HG03175 (cell line): Measurements from ENCODE around the gene SAT2.
"Not testable (repeated sequence)": the region's sequence is repeated elsewhere in the genome, so short reads cannot be mapped to it uniquely, and the experiment has no call there.

ENCODE experiments used
- ATAC-seq: cut with Tn5 transposase; IDR thresholded peaks from one replicate; pipeline ENCODE4 v1.9.1; 2021; ENCODE audit warnings: mild to moderate bottlenecking, moderate library complexity; ENCODE audit not compliant: unreplicated experiment

Gene SAT2

DNA sequence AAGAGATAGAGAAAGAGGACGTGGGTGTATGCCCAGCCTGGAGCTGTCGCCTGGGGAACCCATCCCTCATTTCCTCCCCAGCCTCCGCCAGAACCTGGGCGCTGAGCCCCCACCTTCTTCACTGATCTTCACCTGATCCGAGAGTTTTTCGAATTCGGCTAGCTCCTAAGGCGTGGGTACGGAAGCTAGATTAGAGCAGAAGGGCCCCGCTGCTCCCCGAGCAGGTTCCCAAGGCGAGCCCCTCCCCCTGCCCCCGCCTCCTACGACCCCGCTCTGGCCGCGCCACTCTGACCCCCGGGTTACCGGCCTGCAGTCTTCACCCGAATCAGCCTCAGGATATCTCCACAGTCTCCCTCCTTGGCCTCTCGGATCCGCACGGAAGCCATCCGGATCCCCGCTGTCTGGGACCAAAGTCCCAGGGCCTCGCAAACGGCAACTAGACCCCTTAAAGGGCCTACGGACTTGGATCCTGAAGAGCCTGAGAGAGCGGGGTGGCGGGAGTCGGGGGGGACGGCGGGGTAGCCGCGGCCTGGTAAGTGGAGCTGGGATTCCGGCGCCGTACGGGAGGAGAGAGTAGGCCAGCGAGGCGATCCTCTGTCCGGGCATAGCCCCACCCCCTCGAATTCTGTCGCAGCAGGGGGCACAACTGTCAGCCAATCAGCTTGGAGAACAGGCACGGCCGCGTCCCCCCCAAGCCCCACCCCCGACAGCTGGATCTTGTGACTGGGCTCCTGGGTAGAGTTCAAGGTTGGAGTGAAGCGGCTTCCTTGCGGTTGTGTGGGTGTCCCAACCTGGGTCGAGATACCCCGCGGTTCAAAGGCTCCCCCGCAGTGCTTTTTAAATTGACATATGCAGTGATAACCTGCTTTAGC, at the start of gene SAT2:
SAT2 (minus strand) TSS at position 572 of the 872 bp plus-strand sequence; CDS start at position 386, 186 bp downstream.
- ATAC-seq = peak; percentile 84

DNA sequence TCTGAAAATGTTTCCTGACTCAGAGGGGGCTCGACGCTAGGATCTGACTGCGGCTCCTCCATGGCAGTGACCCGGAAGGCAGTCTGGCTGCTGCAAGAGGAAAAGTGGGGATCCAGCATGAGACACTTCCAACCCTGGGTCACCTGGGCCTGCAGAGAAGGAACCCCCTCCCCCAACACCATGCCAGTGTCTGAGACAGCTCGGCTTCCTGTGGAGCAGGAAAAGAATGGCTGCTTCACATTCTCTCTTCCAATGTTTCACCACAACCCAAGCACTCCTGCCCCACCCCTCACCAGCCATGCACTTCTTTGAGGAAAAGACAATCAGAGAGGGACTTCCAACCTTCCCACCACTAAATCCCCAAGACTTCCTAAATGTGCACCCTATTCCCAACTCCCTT, 48.9 kb upstream of the SAT2 start:
- ATAC-seq = no peak

DNA sequence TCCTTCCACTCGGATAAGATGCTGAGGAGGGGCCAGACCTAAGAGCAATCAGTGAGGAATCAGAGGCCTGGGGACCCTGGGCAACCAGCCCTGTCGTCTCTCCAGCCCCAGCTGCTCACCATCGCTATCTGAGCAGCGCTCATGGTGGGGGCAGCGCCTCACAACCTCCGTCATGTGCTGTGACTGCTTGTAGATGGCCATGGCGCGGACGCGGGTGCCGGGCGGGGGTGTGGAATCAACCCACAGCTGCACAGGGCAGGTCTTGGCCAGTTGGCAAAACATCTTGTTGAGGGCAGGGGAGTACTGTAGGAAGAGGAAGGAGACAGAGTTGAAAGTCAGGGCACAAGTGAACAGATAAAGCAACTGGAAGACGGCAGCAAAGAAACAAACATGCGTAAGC, 47.3 kb upstream of the SAT2 start:
- ATAC-seq = no peak

DNA sequence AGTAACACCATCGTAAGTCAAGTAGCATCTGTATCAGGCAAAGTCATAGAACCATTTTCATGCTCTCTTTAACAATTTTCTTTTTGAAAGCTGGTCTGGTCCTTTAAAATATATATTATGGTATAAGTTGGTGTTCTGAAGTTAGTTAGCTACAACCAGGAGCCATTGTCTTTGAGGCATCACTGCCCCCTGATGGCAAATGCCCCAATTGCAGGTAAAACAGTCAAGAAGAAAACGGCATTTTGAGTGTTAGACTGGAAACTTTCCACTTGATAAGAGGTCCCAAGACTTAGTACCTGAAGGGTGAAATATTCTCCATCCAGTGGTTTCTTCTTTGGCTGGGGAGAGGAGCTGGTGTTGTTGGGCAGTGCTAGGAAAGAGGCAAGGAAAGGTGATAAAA, 45.6 kb upstream of the SAT2 start:
- ATAC-seq = no peak

DNA sequence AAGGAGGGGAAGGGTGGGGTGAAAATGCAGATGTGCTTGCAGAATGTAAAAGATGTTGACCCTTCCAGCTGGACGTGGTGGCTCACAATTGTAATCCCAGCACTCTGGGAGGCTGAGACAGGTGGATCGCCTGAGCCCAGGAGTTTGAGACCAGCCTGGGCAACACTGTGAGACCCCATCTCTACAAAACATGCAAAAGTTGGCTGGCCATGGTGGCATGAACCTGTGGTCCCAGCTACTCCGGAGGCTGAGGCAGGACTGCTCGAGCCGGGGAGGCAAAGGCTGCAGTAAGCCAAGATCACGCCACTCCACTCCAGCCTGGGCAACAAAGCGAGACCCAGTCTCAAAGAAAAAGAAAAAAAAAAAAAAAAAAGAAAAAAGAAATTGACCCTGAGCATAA, 40.9 kb upstream of the SAT2 start:
- no peak for ATAC-seq

DNA sequence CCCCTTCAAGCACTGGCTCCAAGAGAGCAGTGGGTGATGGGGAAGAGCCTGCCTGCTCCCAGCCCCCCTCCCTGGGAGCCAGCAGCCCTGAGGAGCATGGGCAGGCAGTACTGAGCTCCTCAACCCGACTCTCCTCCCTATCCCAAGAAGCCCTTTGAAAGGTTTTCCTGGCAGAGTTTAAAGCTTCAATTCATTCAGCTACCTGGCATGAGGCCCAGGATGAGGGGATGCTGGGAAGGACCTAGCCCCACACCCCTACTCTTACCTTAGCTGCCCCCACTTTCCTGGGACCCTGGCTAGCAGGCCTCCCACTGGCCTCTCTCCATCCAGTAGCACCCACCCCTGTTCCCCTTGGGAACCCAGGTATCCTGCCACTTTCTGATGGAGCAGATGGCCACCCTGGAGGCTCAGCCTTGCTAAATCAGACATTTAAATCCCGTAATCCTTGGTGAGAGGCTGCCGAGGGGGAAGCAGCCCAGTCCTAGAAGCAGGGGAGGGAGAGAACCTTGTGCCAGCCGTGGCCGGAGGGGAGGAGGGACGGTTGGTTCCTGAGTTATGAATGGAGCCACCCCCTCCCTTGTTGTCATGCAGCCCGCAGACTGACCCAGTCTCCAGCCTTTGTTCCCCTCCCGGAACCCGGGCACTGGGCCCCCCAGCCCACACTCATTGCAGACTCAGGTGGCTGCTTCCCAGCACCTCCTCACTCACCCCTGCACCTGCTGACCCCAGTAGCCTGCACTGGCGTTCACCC, 40.2 kb upstream of the SAT2 start:
- no peak for ATAC-seq

DNA sequence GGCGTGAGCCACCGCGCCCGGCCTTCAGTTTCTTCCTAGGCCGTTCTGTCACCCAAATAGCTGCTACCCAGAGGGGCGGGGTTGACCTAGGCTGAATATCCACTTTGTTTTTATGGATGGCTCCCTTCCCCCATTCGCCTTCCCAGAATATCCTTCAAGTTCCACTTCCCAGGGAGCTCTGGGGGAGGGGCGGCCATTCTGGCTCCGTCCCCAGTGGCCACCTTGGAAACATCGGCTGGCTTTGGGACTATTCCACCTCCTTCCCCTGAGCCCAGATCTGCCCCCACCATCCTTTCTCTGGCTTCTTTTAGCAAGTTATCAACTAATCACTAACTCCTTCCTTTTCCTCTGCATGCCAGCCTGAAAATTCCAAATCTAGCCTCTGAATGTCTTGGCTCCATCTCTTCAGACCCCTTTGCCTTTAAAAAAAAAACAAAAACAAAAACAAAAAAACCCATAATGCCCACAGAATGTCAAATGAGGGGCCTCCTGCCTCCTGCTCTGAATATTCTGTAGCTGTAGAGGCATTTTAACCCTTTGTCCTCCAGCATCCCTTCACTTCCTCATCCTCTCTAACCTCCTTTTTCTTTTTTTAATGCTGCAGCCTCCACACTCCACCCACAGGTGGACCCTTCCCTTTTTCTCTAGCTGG, 29.5 kb upstream of the SAT2 start:
- no peak for ATAC-seq

DNA sequence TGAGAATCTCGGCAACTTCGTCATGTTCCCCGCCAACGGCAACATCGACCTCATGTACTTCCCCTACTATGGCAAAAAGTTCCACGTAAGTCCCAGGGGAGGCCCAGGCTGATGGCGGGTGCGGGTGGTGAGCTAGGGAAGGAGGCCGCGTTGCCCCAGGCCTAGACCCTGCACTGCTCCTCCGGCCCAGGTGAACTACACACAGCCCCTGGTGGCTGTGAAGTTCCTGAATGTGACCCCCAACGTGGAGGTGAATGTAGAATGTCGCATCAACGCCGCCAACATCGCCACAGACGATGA, 27.9 kb upstream of the SAT2 start:
- no peak for ATAC-seq

DNA sequence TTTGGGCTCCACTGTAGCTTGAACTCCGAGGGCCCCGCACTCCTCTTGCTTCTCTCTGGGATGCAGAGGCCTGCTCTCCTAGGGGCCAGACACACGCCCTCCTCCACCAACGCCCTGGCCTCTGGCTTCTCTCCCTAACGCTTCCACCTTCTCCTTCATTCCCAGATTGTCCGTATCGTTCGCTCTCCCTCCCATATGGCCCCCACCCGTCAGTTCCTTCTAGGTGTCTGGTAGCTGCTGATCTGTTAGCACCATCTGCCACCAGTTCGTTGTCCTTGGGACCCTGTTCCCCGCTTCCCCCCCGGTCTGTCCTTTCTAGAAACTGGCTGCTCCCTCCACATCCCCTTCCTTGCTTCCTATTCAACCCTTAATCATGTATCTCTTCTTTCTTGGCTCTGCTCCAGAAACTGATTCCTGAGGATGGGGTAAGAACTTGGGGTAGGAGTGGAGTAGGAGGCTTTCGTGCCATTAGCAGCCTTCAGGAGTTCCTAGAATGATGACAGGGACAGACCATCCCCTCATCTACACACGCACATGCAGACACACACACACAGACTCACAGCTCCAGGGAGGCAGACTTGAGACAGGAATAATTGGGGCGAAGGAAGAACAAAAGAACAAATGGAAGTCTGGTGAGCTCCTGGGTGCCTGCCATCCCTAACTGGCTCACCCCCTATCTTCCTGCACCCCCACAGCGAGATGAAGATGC, 27.4 kb upstream of the SAT2 start:
- no peak for ATAC-seq

DNA sequence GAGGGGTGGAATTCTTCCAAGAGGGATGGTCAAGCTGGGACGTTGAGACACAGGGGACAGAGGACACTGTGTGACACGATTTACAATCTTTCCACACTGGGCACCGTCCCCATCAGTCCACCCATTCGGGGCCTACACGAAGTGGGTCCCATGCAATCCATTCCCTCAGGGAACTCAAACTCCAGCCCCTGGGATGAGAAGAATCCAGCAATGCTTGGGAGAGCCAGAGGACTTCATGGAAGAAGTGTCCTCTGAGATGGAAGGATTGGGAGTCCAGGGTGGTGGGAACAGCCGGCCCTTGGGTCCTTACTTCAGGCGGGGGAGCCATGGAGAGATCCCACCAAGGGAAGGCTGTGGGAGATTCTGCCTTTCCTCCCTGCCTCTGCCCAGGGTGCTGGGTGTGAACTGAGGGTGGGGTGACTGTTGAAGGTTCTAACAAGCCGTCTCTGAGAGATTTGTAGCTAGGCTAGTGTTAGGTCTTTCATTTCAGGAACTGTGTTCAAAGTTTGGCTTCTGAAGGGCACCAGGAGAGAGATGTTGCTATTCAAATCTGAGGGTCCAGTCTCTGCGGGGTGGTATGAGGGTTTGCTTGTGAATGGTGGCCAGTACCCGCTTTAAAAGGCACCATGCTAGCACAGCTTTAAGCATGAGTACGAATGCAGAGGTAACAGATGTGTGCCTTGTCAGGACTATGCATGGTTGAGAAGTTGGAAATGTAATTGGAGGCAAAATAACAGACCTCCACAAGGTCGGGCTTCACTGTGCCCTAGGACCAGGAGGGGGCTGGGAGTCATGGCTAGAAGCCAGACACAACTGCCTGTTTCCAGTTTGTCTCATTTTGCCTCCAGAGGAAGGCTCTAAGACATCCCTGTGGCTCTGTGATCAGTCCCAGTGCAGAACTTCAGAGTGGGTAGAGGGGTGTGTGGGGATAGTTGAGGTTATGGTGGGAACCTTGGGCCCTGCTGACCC, 25.1 kb upstream of the SAT2 start:
- no peak for ATAC-seq

DNA sequence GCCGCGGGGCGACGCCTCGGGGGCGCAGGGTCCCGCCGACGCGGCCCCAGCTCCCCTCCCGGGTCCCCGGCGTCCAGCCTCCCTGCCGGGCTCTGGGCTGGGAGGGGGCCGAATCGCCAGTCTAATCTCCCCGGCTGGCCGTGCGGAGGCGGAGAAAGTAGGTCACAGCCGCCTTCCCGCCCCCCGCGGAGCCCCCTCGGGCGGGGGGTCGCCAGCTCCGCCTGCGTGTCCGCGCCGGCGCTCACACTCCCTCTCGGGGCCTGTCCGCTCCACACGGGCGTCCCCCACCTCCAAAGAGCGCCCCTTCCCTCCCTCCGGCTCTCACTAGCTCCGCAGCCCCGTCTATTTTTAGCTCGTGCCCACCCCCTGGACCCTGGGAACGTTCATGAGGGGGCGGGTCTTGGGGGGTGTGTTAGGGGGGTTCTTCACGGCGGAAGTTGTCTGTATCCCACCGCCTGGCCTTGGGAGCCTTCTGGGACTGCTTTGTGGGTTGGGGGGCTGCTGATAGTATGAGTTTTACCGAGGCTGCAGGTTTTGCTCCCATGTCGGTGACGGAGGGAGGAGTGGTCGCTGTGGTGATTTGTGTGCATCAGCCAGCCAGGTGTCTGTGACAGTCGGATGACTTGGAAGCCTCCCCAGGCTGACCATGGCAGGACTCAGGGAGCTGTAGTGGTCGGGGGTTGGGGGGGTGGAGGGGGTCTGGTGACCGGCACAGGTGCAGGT, 24.2 kb upstream of the SAT2 start:
- no peak for ATAC-seq

DNA sequence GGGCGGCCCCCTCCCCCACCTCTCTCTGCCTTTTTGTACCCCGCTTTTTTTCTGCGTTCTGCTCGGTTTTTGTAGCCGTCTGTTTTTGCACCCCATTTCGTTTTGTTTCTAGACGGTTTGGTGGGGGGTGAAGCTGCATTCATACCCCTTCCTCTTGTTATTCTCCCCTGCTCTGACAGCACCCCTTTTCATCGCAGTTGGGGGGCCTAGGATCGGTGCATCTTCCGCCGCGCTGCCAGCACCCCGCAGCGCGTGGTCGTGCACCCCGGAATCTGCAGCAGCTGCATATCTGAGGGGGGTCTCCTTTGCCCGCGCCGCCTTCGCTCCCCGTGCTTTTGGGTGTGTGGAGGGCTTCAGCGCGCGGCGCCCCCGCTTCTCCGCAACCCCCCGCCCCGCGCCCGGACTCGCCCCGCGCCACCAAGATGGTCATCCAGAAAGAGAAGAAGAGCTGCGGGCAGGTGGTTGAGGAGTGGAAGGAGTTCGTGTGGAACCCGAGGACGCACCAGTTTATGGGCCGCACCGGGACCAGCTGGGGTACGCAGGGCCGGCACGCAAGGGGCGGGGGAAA, 23.6 kb upstream of the SAT2 start:
- ATAC-seq = no peak

DNA sequence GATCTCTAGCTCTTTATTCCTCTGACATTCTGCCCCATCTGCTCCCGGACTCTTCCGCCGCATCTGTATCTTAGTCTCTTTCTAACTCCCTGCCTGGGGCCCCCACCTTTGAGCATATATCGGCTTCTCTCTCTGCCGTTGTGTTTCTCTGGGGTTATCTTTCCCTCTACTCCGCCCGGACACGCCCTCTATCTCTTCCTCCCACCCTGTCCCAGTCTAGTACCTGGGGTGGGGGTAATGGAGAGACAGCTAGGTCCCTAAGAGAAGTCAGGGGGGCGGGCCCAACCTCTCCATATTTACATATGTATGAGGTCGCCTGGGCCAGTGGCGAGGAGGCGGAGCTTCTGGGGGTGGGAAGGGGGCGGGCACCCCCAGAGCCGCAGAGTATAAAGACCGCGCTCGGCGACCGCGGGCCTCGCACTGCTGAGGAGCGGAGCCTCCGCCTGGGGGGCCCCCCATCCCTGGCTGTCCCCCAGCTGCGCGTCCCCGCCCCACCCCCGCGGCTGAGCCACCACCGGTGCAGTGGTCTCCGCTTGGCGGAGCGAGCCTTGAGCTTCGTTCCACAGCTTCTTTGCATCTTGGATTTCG, 23.0 kb upstream of the SAT2 start, which contains the start of gene ATP1B2:
ATP1B2 (plus strand) TSS at position 418 of the 588 bp plus-strand sequence. CDS start 593 bp downstream, outside the sequence.
- no peak for ATAC-seq

DNA sequence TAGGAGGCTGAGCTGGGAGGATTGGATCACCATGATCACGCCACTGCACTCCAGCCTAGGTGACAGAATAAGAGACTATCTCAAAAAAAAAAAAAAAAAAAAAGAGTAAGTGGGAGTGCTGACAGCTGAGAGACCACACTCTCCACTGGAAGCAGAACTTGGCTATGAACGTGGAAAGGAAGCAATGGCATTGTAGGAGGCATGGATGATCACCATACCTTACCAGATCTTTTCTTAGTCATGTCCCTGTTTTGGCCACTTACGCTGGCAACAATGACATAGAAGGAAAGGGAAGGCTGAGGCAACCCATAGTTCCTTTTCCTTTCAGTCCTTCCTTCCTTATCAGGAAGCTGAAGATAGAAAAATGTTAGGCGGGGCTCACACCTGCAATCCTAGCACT, 19.4 kb upstream of the SAT2 start:
- ATAC-seq = no peak

DNA sequence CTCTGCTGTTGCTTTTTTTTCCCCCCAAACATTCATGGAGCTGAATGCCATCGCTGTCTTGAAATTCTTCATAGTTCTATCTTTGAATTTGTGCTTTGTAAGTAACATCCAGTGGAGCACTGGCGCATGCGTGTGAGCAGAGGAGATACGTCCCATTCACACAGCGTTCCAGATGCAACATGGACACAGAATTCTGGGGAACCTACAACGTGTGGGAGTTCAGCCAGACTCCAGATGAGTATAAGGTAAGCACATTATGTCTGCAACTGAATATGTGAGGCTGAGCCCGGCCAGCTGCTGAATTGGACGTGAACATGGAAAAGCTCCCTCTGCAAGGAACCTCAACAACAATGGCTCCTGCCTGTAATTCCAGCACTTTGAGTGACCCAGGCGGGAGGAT, 18.8 kb upstream of the SAT2 start:
- ATAC-seq = no peak

DNA sequence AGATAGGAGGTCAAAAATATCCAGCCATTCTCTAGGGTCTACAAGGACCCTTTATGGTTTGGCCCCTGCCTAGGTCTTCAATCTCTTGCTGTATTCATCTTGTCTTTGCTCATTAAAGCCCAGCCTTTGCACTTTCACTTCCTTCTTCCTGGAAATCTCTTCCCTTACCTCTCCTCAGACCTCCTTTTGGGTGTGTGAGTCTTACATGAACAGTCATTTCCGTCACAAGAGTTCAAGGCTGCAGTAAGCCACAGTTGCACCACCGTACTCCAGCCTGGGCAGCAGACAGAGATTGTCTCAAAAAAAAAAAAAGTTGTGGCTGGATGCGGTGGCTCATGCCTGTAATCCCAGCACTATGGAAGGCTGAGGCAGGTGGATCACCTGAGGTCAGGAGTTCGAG, 17.2 kb upstream of the SAT2 start:
- no peak for ATAC-seq

DNA sequence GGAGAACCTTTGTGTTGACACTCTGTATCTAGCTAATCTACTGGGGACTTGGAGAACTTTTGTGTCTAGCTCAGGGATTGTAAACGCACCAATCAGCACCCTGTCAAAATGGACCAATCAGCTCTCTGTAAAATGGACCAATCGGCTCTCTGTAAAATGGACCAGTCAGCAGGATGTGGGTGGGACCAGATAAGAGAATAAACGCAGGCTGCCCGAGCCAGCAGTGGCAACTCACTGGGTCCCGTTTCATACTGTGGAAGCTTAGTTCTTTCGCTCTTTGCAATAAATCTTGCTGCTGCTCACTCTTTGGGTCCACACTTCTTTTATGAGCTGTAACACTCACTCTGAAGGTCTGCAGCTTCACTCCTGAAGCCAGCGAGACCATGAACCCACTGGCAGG, 14.0 kb upstream of the SAT2 start:
- ATAC-seq = not testable (repeated sequence)

DNA sequence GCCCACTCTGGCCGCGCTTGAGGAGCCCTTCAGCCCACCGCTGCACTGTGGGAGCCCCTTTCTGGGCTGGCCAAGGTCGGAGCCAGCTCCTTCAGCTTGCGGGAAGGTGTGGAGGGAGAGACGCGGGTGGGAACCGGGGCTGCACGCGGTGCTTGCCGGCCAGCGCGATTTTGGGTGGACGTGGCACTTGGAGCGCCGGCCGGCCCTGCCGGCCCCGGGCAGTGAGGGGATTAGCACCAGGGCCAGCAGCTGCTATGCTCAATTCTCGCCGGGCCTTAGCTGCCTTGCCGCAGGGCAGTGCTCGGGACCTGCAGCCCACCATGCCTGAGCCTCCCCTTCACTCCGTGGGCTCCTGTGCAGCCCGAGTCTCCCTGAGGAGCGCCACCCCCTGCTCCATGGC, 13.2 kb upstream of the SAT2 start:
- no peak for ATAC-seq

DNA sequence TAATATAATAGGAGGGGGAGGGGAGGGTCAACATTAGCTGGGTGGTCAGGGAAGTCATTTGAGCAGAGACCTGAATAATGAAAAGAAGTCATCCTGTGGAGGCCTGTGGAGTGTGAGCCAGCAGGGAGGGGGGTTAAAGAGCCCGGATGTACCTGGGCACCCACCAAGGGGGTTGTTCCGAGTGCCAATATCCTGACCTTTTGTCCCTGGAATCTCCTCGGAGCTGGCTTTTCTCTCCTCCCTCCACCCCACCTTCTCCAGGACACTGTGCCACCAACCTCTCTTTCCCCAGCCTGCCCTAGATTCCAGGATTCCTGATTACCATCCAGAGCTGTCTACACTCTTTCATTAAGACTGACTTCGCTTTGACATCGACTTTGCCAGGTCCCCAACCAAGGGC, 8.5 kb upstream of the SAT2 start:
- ATAC-seq = no peak
